Measurements from ENCODE around the gene L3MBTL1.

DNA sequence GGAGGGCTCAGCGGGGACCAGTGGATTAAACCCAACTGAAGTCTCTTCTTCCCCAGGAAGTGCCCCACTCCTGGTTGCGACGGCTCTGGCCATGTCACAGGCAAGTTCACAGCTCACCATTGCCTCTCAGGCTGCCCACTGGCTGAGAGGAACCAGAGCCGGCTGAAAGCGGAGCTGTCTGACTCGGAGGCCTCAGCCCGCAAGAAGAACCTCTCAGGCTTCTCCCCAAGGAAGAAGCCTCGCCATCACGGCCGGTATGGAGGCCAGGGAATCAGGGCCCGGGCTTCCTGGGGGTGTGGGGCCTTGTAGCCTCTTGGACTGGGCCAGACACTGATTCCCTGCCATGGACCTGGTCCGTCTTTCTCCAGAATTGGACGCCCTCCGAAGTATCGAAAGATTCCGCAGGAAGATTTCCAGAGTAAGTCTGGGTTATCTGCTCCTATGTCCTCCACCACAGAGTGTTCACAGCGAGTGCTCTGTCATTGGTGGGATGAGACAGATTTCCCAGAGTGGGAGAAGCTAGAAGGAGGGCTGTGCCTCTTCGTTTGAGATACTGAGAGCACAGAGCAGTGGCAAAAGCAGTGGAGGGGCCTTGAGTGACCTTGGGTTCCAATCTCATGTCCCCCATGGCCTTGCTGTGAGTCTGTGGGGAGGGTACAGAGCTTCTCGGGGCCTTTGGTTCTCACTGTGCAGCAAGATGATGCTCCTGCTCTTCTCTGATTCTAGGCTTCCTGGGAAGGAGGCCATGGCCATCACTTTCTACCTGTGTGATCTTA lies 28.7 kb downstream of the L3MBTL1 start:
- TF ChIP-seq POLR2A (IDR thresholded peaks at IDR 0.05; ENCODE audit: extremely low read depth, insufficient read length) (no peak), MYC (IDR thresholded peaks at IDR 0.05; ENCODE audit: low read depth, low read length) (no peak)
- TF ChIP-seq, protein P1, sequence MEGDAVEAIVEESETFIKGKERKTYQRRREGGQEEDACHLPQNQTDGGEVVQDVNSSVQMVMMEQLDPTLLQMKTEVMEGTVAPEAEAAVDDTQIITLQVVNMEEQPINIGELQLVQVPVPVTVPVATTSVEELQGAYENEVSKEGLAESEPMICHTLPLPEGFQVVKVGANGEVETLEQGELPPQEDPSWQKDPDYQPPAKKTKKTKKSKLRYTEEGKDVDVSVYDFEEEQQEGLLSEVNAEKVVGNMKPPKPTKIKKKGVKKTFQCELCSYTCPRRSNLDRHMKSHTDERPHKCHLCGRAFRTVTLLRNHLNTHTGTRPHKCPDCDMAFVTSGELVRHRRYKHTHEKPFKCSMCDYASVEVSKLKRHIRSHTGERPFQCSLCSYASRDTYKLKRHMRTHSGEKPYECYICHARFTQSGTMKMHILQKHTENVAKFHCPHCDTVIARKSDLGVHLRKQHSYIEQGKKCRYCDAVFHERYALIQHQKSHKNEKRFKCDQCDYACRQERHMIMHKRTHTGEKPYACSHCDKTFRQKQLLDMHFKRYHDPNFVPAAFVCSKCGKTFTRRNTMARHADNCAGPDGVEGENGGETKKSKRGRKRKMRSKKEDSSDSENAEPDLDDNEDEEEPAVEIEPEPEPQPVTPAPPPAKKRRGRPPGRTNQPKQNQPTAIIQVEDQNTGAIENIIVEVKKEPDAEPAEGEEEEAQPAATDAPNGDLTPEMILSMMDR (IDR thresholded peaks at IDR 0.05; ENCODE audit: low read depth, low read length), result no peak
- TF ChIP-seq, protein P2, sequence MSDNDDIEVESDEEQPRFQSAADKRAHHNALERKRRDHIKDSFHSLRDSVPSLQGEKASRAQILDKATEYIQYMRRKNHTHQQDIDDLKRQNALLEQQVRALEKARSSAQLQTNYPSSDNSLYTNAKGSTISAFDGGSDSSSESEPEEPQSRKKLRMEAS (IDR thresholded peaks at IDR 0.05; ENCODE audit: low read depth, low read length), result no peak

All from NB4 (cell line).